CD8-positive, alpha-beta memory T cell (primary cell): Measurements from ENCODE around the gene PTEN. TPM values are rescaled to one million over a fixed set of nuclear protein-coding genes. Genes with fewer than 3 reads are reported as not detected.
"Not testable (repeated sequence)": the region's sequence is repeated elsewhere in the genome, so short reads cannot be mapped to it uniquely, and the experiment has no call there.

Experiments
- CTCF ChIA-PET: fragments of 350-600 bp; sonication (Branson Sonifier 250); formaldehyde crosslinking; loops from one replicate; lab custom pipeline; 2021; ENCODE audit warnings: antibody characterized with exemption; lab: Charles Lee
- POLR2A ChIA-PET: fragments of 350-600 bp; sonication (Branson Sonifier 250); formaldehyde crosslinking; loops from one replicate; lab custom pipeline; 2021; ENCODE audit warnings: antibody characterized with exemption; lab: Charles Lee
- DNase-seq, 5 donors: peaks; one replicate each; pipeline versions ENCODE4 v3.0.0 to v3.0.0-alpha.2; 2020 to 2022; ENCODE audit warnings: mixed read lengths in 1 of 5
- H3K27ac ChIP-seq: one replicate; pipeline ENCODE4 v1.7.0; 2013; ENCODE audit warnings: low read depth, mild to moderate bottlenecking, low read length, moderate library complexity
- H3K27me3 ChIP-seq: 2 replicates; pipeline ENCODE4 v1.7.0; 2013; ENCODE audit warnings: low read length, mild to moderate bottlenecking; ENCODE audit not compliant: insufficient read depth, poor library complexity, severe bottlenecking
- H3K36me3 ChIP-seq: 2 replicates; pipeline ENCODE4 v1.7.0; 2013; ENCODE audit warnings: mild to moderate bottlenecking, low read length, moderate library complexity; ENCODE audit not compliant: insufficient read depth
- H3K4me1 ChIP-seq: 2 replicates; pipeline ENCODE4 v1.7.0; 2013; ENCODE audit warnings: mild to moderate bottlenecking, low read length, moderate library complexity; ENCODE audit not compliant: insufficient read depth
- H3K4me3 ChIP-seq: 2 replicates; pipeline ENCODE4 v1.7.0; 2013; ENCODE audit warnings: mild to moderate bottlenecking, low read length
- H3K9me3 ChIP-seq: 2 replicates; pipeline ENCODE4 v1.7.0; 2013; ENCODE audit warnings: mild to moderate bottlenecking, low read length
- H3K27ac Mint-ChIP-seq, 8 donors: one replicate each; pipeline ENCODE4 v1.8.0; 2020 to 2021; ENCODE audit warnings: mixed read lengths in 8 of 8, mild to moderate bottlenecking in 6 of 8, inconsistent platforms in 3 of 8, moderate library complexity in 3 of 8
- H3K27me3 Mint-ChIP-seq, 2 donors: one replicate each; pipeline ENCODE4 v1.8.0; 2020 to 2021; ENCODE audit warnings: mixed read lengths in 2 of 2, mild to moderate bottlenecking in 1 of 2, moderate library complexity in 1 of 2
- H3K36me3 Mint-ChIP-seq, 3 donors: one replicate each; pipeline ENCODE4 v1.8.0; 2020 to 2021; ENCODE audit warnings: mixed read lengths in 3 of 3, inconsistent platforms in 1 of 3, mild to moderate bottlenecking in 1 of 3
- H3K4me1 Mint-ChIP-seq, 3 donors: one replicate each; pipeline ENCODE4 v1.8.0; 2020 to 2021; ENCODE audit warnings: mixed read lengths in 3 of 3, inconsistent platforms in 1 of 3, mild to moderate bottlenecking in 1 of 3
- H3K4me3 Mint-ChIP-seq, 7 donors: one replicate each; pipeline ENCODE4 v1.8.0; 2020 to 2021; ENCODE audit warnings: mixed read lengths in 7 of 7, mild to moderate bottlenecking in 6 of 7, moderate library complexity in 4 of 7, inconsistent platforms in 2 of 7
- H3K9me3 Mint-ChIP-seq, 5 donors: one replicate each; pipeline ENCODE4 v1.8.0; 2020 to 2022; ENCODE audit warnings: mixed read lengths in 5 of 5, mild to moderate bottlenecking in 3 of 5, moderate library complexity in 2 of 5, inconsistent platforms in 1 of 5
- polyA plus RNA-seq: library from polyadenylated mRNA; unstranded; fragments of 300-500 nt; fragmentation: Illumina TruSeq; gene quantifications from one replicate; pipeline ENCODE4 v1.2.3, GENCODE V29; 2021
- total RNA-seq, 2 experiments: library from RNA; stranded (reverse); gene quantifications; one replicate each; pipeline ENCODE4 v1.2.3, GENCODE V29; 2021

Gene PTEN
- total and polyA plus RNA-seq, 3 experiments from 2014 or later = 29.1 to 50.6 (median 49.5) TPM

- H3K4me1 Mint-ChIP-seq = peaks cover 48 to 80% (median 77%) of the 10 kb centered on the region in 3 donors
- H3K4me3 Mint-ChIP-seq = no peak overlapping the region
- Histone ChIP-seq H3K27me3 (no peaks in the 10 kb centered on the region), H3K4me1 (peaks cover 10% of the 10 kb centered on the region), H3K27ac (no peak overlapping the region), H3K36me3 (peaks cover 13% of the 10 kb centered on the region), H3K9me3 (peaks cover 5% of the 10 kb centered on the region), H3K4me3 (no peak overlapping the region)
- H3K36me3 Mint-ChIP-seq = peaks cover 15 to 39% (median 27%) of the 10 kb centered on the region in 3 donors
- peak overlapping the region in 1 of 8 donors; percentile 30 for H3K27ac Mint-ChIP-seq
- ChIA-PET CTCF (no interaction called here), POLR2A (no interaction called here)
- H3K27me3 Mint-ChIP-seq = no peaks in the 10 kb centered on the region
- H3K9me3 Mint-ChIP-seq = peaks cover 0 to 13% (median 5%) of the 10 kb centered on the region in 5 donors
- DNase-seq = no peak
Measured at GRCh38 chr10:87887146-87887545, 23.7 kb downstream of the PTEN start.

GRCh38 chr10:87887548-87888289, 24.3 kb downstream of the PTEN start:
- CTCF ChIA-PET = no interaction called here
- POLR2A ChIA-PET = no interaction called here
- H3K9me3 ChIP-seq = peaks cover 5% of the 10 kb centered on the region
- H3K36me3 Mint-ChIP-seq = peaks cover 17 to 39% (median 23%) of the 10 kb centered on the region in 3 donors
- H3K4me3 ChIP-seq = no peak overlapping the region
- DNase-seq = no peak
- H3K27ac ChIP-seq = no peak overlapping the region
- no peaks in the 10 kb centered on the region for H3K27me3 ChIP-seq
- H3K4me1 Mint-ChIP-seq = peaks cover 51 to 80% (median 78%) of the 10 kb centered on the region in 3 donors
- peaks cover 5% of the 10 kb centered on the region for H3K4me1 ChIP-seq
- peaks cover 0 to 13% (median 5%) of the 10 kb centered on the region in 5 donors for H3K9me3 Mint-ChIP-seq
- H3K4me3 Mint-ChIP-seq = no peak overlapping the region
- peaks cover 13% of the 10 kb centered on the region for H3K36me3 ChIP-seq
- H3K27ac Mint-ChIP-seq = peak overlapping the region in 1 of 8 donors; percentile 30
- no peaks in the 10 kb centered on the region for H3K27me3 Mint-ChIP-seq

GRCh38 chr10:87895430-87895829, 32.0 kb downstream of the PTEN start:
- H3K4me3 ChIP-seq = no peak overlapping the region
- H3K36me3 ChIP-seq = no peaks in the 10 kb centered on the region
- Mint-ChIP-seq H3K4me3 (no peak overlapping the region), H3K27me3 (no peaks in the 10 kb centered on the region), H3K36me3 (peaks cover 15 to 51% (median 17%) of the 10 kb centered on the region in 3 donors), H3K4me1 (peaks cover 68 to 86% (median 79%) of the 10 kb centered on the region in 3 donors), H3K9me3 (peaks cover 0 to 8% (median 6%) of the 10 kb centered on the region in 5 donors), H3K27ac (peak overlapping the region in 6 of 8 donors; percentile 1 to 64 (median 42))
- H3K27ac ChIP-seq = no peak overlapping the region
- H3K27me3 ChIP-seq = no peaks in the 10 kb centered on the region
- no peaks in the 10 kb centered on the region for H3K9me3 ChIP-seq
- H3K4me1 ChIP-seq = peaks cover 5% of the 10 kb centered on the region
- DNase-seq = no peak
- ChIA-PET POLR2A (no interaction called here), CTCF (no interaction called here)

- H3K27me3 ChIP-seq = no peaks in the 10 kb centered on the region
- H3K9me3 Mint-ChIP-seq = peaks cover 0 to 9% (median 6%) of the 10 kb centered on the region in 5 donors
- H3K4me3 Mint-ChIP-seq = no peak overlapping the region
- H3K9me3 ChIP-seq = no peaks in the 10 kb centered on the region
- H3K36me3 Mint-ChIP-seq = peaks cover 22 to 55% (median 23%) of the 10 kb centered on the region in 3 donors
- H3K27ac Mint-ChIP-seq = peak overlapping the region in 1 of 8 donors; percentile 27
- no peaks in the 10 kb centered on the region for H3K36me3 ChIP-seq
- DNase-seq = no peak
- H3K27ac ChIP-seq = no peak overlapping the region
- no peaks in the 10 kb centered on the region for H3K27me3 Mint-ChIP-seq
- no peak overlapping the region for H3K4me3 ChIP-seq
- H3K4me1 ChIP-seq = peaks cover 5% of the 10 kb centered on the region
- CTCF ChIA-PET = no interaction called here
- POLR2A ChIA-PET = no interaction called here
- H3K4me1 Mint-ChIP-seq = peaks cover 70 to 87% (median 79%) of the 10 kb centered on the region in 3 donors
Measured at GRCh38 chr10:87896216-87896615, 32.8 kb downstream of the PTEN start.

- H3K9me3 ChIP-seq, H3K4me1 ChIP-seq, H3K27me3 ChIP-seq, H3K27ac ChIP-seq, H3K27me3 Mint-ChIP-seq, H3K36me3 ChIP-seq, DNase-seq, H3K4me3 ChIP-seq, POLR2A ChIA-PET, CTCF ChIA-PET: not testable (repeated sequence)
- peaks cover 67 to 85% (median 79%) of the 10 kb centered on the region in 3 donors for H3K4me1 Mint-ChIP-seq
- peaks cover 31 to 69% (median 40%) of the 10 kb centered on the region in 3 donors for H3K36me3 Mint-ChIP-seq
- peak overlapping the region in 1 of 7 donors; percentile 12 for H3K4me3 Mint-ChIP-seq
- peak overlapping the region in 1 of 8 donors; percentile 8 for H3K27ac Mint-ChIP-seq
- peaks cover 6 to 22% (median 8%) of the 10 kb centered on the region in 5 donors for H3K9me3 Mint-ChIP-seq
Measured at GRCh38 chr10:87897957-87898356, 34.5 kb downstream of the PTEN start.

GRCh38 chr10:87903396-87903795, 40.0 kb downstream of the PTEN start:
- H3K9me3 ChIP-seq, H3K27me3 Mint-ChIP-seq, DNase-seq, POLR2A ChIA-PET, H3K27ac ChIP-seq, H3K4me3 ChIP-seq, H3K36me3 ChIP-seq, CTCF ChIA-PET, H3K4me3 Mint-ChIP-seq, H3K4me1 ChIP-seq, H3K27ac Mint-ChIP-seq, H3K27me3 ChIP-seq: not testable (repeated sequence)
- H3K36me3 Mint-ChIP-seq = peaks cover 35 to 81% (median 57%) of the 10 kb centered on the region in 3 donors
- H3K9me3 Mint-ChIP-seq = peaks cover 2 to 30% (median 17%) of the 10 kb centered on the region in 5 donors
- peaks cover 60 to 85% (median 78%) of the 10 kb centered on the region in 3 donors for H3K4me1 Mint-ChIP-seq

GRCh38 chr10:87913156-87913921, 49.9 kb downstream of the PTEN start:
- CTCF ChIA-PET = interaction anchor here (0.8 kb wide), 1 partner anchor 10 kb away, joined by 3 read pairs; no protein-coding TSS in a partner anchor
- Mint-ChIP-seq H3K9me3 (peaks cover 25 to 33% (median 31%) of the 10 kb centered on the region in 5 donors), H3K4me3 (peak overlapping the region in 3 of 7 donors; percentile 0 to 37 (median 14))

More at GRCh38 chr10:87913156-87913921, 49.9 kb downstream of the PTEN start:
- Mint-ChIP-seq H3K36me3 (peaks cover 26 to 62% (median 60%) of the 10 kb centered on the region in 3 donors), H3K27ac (no peak overlapping the region), H3K27me3 (no peaks in the 10 kb centered on the region), H3K4me1 (peaks cover 43 to 78% (median 63%) of the 10 kb centered on the region in 3 donors)
- POLR2A ChIA-PET = no interaction called here
- Histone ChIP-seq H3K27me3 (no peaks in the 10 kb centered on the region), H3K4me3 (no peak overlapping the region), H3K36me3 (peaks cover 9% of the 10 kb centered on the region), H3K27ac (no peak overlapping the region), H3K4me1 (peaks cover 30% of the 10 kb centered on the region), H3K9me3 (peaks cover 13% of the 10 kb centered on the region)
- DNase-seq = no peak
